Measurements from ENCODE around the gene B3GLCT.

- TF ChIP-seq POLR2A (IDR thresholded peaks at IDR 0.05) (no peak), CTCF (IDR thresholded peaks at IDR 0.05) (no peak)
These were observed 31.6 kb upstream of the B3GLCT start for GRCh38 chr13:31168166-31168565.

All from breast epithelium (tissue), 3 donors.